AG08395 (cell line): Measurements from ENCODE around the gene PPARA.
"Not testable (repeated sequence)": the region's sequence is repeated elsewhere in the genome, so short reads cannot be mapped to it uniquely, and the experiment has no call there.

Source experiments
- DNase-seq: peaks from one replicate; pipeline ENCODE4 v3.0.0; 2012; ENCODE audit warnings: mixed read lengths, low spot score

The PPARA gene

GRCh38 chr22:46172522-46173110, 22.3 kb downstream of the PPARA start:
- no peak for DNase-seq

- DNase-seq: no peak
Measured at GRCh38 chr22:46173152-46173551, 22.8 kb downstream of the PPARA start.

- peak; percentile 78 for DNase-seq
Measured at GRCh38 chr22:46175631-46176030, 25.3 kb downstream of the PPARA start.

- no peak for DNase-seq
Measured at GRCh38 chr22:46176508-46177003, 26.2 kb downstream of the PPARA start.

GRCh38 chr22:46178755-46179505, 28.6 kb downstream of the PPARA start:
- no peak for DNase-seq

GRCh38 chr22:46179748-46180147, 29.4 kb downstream of the PPARA start:
- no peak for DNase-seq

DNA sequence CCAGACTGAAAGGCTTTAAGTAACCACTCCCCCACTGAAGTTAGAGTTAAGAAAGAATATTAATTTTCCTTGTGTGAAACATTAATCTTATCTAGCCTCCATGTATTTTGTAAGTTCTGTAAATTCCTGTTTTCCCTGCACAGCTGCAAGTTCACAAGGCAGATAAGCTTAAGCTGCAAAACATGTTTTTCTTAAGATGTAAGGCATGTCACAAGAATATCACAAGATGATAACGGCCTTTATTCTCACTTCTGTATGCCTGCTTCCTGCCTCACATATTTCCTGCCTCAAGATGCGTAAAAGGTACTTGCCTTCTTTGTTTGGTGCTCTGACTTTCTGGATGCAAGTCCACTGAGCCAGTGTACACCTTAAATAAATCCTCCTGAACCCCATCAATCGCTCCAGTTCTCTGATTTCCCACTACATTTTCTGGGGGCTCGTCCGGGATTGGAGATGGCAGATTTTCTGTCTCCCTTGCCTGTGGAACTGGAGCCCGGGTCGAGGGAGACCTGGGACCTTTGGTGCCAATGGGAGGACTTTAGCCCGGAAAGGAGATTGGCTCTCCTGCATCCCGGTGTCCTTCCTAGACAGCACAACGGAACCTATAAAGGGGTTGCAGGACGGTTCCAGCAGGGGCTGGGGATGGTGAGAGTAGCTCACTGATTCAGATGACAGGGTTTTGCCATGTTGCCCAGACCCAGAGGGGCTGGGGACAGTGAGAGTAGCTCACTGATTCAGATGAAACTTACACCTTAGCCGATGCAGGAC, 30.2 kb downstream of the PPARA start:
- no peak for DNase-seq

GRCh38 chr22:46183733-46184132, 33.4 kb downstream of the PPARA start:
- DNase-seq: no peak

DNA sequence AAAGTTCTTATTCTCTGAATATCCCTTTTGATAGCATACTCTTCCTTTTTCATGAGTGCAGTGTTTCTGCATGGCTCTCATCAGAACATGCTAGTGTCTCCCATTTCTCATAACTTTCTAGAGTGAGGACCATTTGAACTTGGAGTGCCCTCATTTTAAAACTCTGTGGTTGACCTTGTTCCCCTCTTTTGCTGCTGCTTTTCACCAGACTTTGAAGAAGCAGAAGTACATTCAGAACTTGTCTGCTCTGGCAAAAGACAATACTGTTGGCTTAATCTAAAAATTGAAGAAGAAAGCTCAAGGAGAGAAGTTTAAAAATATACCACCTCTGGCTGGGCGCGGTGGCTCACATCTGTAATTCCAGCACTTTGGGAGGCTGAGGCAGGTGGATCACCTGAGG, 35.0 kb downstream of the PPARA start:
- no peak for DNase-seq

GRCh38 chr22:46187862-46188261, 37.5 kb downstream of the PPARA start:
- no peak for DNase-seq

- DNase-seq: no peak
Measured at GRCh38 chr22:46192210-46192993, 42.1 kb downstream of the PPARA start.

DNA sequence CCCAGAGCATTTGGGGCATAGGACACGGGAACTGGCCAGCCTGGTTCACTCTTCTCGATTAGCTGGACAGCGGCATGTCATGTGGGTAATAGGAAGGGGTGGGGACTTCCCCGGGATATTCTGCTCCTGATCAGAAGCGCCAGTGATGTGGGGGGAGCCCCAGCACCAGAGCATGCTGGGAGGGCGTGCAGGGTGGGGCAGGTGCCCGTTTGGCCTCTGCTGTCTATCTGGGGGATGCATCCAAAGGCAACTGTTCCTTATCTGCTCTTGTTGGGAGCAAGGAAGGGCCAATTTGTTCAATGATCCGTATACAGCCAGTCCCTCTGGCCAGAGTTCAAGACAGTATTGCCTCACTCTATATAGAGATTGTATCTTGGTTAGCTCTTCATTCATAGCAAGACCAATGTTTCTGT, 43.6 kb downstream of the PPARA start:
- DNase-seq: no peak

DNA sequence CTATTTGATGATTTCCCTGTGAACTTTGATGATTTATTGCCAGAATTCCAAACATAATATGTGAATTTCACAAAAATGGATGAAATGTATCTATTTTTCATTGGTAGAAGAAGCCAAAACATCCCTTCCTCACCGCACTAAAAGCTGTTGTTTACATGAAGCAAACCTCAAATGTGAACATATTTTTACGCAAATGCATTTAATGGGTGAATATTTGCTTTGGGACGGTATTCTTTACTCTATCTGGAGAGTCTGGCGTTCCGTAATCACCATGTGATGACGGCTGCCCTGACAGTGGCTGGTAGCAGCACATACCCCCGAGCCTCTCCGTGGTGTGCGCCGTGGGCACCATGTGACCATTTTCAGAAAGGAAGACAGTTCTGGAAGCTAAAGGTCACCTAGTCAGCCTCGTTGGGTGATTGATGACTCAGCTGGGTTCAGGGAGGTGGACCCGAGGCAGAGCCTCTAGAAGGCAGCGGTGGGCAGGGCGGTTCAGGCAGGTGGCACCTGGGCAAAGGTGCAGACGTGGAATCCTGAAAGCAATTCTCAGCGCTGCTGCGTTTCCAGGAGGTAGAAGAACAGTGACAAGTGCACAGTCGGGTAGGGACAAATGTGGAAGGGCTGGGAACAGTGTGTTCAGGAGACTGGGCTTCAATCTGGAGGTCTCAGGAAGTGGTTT, 45.3 kb downstream of the PPARA start:
- DNase-seq: no peak

DNA sequence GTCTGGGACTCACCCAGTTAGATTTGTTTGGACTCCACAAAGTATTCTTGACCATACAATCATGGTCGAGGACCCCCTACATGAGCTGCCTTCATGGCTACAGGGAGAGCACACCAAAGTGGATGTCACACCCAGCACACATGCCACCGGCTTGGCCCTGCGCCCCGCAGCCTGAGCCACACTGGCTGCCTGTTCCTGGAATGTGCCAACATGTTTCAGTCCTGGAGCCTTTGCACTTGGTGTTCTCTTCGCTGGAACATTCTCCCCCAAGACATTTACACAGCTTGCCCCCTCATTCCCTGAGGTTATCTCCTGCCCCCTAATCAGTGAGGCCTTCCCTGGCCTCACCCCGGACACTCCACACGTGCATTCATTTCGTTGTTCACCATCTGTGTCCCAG, 46.0 kb downstream of the PPARA start:
- DNase-seq: no peak

DNA sequence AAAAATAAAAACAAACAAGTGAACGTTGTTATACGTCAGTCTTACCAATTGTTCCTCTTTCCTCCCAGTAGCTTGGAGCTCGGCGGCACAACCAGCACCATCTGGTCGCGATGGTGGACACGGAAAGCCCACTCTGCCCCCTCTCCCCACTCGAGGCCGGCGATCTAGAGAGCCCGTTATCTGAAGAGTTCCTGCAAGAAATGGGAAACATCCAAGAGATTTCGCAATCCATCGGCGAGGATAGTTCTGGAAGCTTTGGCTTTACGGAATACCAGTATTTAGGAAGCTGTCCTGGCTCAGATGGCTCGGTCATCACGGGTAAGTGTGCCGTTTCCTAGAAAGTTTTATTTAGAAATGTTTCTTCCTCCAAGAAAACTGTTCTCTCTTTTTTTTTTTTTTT, 47.9 kb downstream of the PPARA start:
- DNase-seq: no peak

DNA sequence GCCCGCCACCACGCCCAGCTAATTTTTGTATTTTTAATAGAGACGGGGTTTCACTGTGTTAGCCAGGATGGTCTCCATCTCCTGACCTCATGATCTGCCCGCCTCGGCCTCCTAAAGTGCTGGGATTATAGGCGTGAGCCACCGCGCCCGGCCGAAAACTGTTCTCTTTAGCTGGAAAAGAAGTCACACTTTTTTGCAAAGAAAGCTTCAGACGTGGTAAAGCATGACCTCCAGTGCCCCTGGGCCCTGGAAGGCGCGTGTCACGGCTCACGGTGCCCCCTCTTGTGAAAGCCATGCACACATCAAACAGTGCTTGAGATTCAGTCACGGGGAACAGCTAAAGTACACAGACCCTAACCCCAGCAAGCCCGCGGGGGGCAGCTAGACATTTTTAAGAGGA, 48.5 kb downstream of the PPARA start:
- DNase-seq: not testable (repeated sequence)

DNA sequence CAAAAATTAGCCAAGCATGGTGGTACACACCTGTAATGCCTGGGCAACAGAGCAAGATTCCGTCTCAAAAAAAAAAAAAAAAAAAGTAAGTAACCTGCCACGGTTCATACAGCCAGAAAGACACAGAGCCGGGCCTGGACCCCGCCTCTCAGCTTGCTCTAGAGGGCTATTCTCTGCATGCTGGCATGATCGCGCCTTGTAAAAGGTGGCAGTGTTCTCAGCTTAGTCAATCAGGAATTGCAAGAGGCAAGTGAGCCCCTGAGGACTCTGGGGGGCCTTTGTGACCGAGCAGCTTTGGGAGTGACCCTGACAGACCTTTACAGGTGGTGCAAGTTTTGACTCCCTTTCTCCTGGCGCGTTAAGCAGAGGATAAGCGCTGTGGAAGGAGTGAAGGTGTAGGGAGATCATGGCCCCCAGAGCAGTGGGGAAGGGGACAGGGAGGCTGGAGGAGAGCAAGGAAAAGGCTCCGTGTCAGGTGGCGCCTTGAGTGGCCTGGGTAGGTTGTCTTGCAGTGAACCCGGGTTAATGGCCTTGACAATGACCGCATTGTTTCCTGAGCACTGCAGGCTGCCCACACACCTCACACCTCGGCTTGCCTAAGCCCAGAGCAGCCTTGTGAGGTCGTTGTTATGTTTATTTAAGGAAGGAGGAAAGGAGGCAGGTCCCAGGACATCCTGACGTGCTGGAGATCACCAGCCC, 50.9 kb downstream of the PPARA start:
- no peak for DNase-seq

- no peak for DNase-seq
Measured at GRCh38 chr22:46202897-46203600, 52.7 kb downstream of the PPARA start.

DNA sequence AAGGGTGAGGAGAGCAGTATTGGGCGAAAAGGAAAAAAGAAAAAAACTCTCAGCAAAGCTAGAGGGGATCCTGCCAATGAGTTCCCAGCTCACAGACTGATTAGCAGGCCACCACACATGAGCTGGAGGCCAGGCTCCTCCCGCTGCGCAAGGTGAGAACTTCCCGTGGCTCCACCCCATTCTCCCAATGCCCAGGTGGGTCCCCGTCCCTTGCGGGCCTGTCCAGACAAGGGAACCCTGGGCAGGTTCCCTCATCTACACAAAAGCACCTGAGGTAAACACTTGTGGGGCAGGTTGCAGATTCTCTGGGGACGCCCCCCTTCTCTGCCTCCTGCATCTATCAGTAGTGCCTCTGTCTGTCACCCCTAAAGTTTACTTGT, 53.3 kb downstream of the PPARA start:
- DNase-seq: no peak

DNA sequence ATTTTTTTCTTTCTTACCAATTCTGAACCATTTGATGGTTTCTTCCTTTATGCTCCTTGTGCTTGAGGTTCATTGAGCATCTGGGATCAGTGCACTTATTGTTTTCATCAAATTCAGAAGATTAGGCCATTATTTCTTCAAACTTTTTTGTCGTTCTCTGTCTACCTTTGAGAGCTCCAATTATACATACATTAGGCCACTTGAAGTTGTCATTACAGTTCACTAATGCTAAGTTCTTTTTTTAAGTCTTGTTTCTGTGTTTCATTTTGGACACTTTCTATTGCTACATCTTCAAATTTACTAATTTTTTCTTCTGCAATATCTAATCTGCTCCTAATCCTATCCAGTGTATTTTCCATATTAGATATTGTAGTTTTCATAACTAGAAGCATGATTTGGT, 58.9 kb downstream of the PPARA start:
- no peak for DNase-seq
